Ishikawa (cell line): ENCODE measurements around the gene CFAP44.

Experiments
- CEBPB ChIP-seq: IDR thresholded peaks from 2 replicates; pipeline ENCODE4 v1.6.1; 2012
- CREB1 ChIP-seq: IDR thresholded peaks from 2 replicates; pipeline ENCODE4 v1.6.1; 2012; ENCODE audit warnings: low read depth
- EP300 ChIP-seq: IDR thresholded peaks from 2 replicates; pipeline ENCODE4 v1.6.1; 2012; ENCODE audit warnings: borderline replicate concordance
- MAX ChIP-seq: IDR thresholded peaks from 2 replicates; pipeline ENCODE4 v1.6.1; 2012
- RAD21 ChIP-seq: IDR thresholded peaks from 2 replicates; pipeline ENCODE4 v1.6.1; 2012; ENCODE audit warnings: low read depth
- REST ChIP-seq: IDR thresholded peaks from 2 replicates; pipeline ENCODE4 v1.6.1; 2012; ENCODE audit warnings: low read depth, mild to moderate bottlenecking
- TAF1 ChIP-seq: IDR thresholded peaks from 2 replicates; pipeline ENCODE4 v1.6.1; 2012; ENCODE audit warnings: low read depth, mild to moderate bottlenecking
- TEAD4 ChIP-seq: IDR thresholded peaks from 2 replicates; pipeline ENCODE4 v1.6.1; 2012
- USF1 ChIP-seq: IDR thresholded peaks from 2 replicates; pipeline ENCODE4 v1.6.1; 2012
- YY1 ChIP-seq: IDR thresholded peaks from 2 replicates; pipeline ENCODE4 v1.6.1; 2012; ENCODE audit warnings: low read depth

- TF ChIP-seq EP300 (no peak), MAX (no peak), TAF1 (no peak), REST (no peak), CEBPB (no peak), TEAD4 (no peak), CREB1 (no peak), RAD21 (no peak), YY1 (no peak), USF1 (no peak)
Observed at GRCh38 chr3:113455446-113455845, 14.2 kb upstream of the CFAP44 start.
